ENCODE measurements around the gene CCL26.
"Not testable (repeated sequence)": the region's sequence is repeated elsewhere in the genome, so short reads cannot be mapped to it uniquely, and the experiment has no call there.

The CCL26 gene

GRCh38 chr7:75772081-75773077 is at the start of gene CCL26:
TSS of gene CCL26 (minus strand) at chr7:75772211. CDS start at chr7:75772176, 35 bp downstream.
- no peak for DNase-seq

- no peak for DNase-seq
Measured at GRCh38 chr7:75820688-75821087, 48.7 kb upstream of the CCL26 start.

- DNase-seq: no peak
Measured at GRCh38 chr7:75819711-75820110, 47.7 kb upstream of the CCL26 start.

- no peak for DNase-seq
Measured at GRCh38 chr7:75818472-75818871, 46.5 kb upstream of the CCL26 start.

- no peak for DNase-seq
Measured at GRCh38 chr7:75817116-75817515, 45.1 kb upstream of the CCL26 start.

- no peak for DNase-seq
Measured at GRCh38 chr7:75815418-75816064, 43.5 kb upstream of the CCL26 start.

- no peak for DNase-seq
Measured at GRCh38 chr7:75814407-75814947, 42.5 kb upstream of the CCL26 start.

GRCh38 chr7:75813781-75814236 is 41.8 kb upstream of the CCL26 start, which contains the start of gene CCL24:
TSS of gene CCL24 (minus strand) at chr7:75813806. CDS start at chr7:75813715, 91 bp downstream.
- no peak for DNase-seq

GRCh38 chr7:75813084-75813483 is 41.1 kb upstream of the CCL26 start:
- no peak for DNase-seq

GRCh38 chr7:75811894-75812678 is 40.1 kb upstream of the CCL26 start:
- DNase-seq: no peak

- no peak for DNase-seq
Measured at GRCh38 chr7:75809396-75809795, 37.4 kb upstream of the CCL26 start.

GRCh38 chr7:75808106-75808505 is 36.1 kb upstream of the CCL26 start:
- no peak for DNase-seq

- DNase-seq: no peak
Measured at GRCh38 chr7:75807452-75807851, 35.4 kb upstream of the CCL26 start.

GRCh38 chr7:75806560-75807307 is 34.7 kb upstream of the CCL26 start:
- no peak for DNase-seq

GRCh38 chr7:75804705-75805104 is 32.7 kb upstream of the CCL26 start:
- no peak for DNase-seq

GRCh38 chr7:75804004-75804403 is 32.0 kb upstream of the CCL26 start:
- DNase-seq: no peak

- no peak for DNase-seq
Measured at GRCh38 chr7:75802552-75802821, 30.5 kb upstream of the CCL26 start.

- no peak for DNase-seq
Measured at GRCh38 chr7:75798770-75799169, 26.8 kb upstream of the CCL26 start.

- DNase-seq: no peak
Measured at GRCh38 chr7:75796420-75796819, 24.4 kb upstream of the CCL26 start.

- no peak for DNase-seq
Measured at GRCh38 chr7:75795831-75796285, 23.8 kb upstream of the CCL26 start.

GRCh38 chr7:75793676-75794075 is 21.7 kb upstream of the CCL26 start:
- no peak for DNase-seq

GRCh38 chr7:75792567-75792966 is 20.6 kb upstream of the CCL26 start:
- DNase-seq: not testable (repeated sequence)
